Measurements from ENCODE around the gene PGBD2. TPM values are rescaled to one million over a fixed set of nuclear protein-coding genes. Genes with fewer than 3 reads are reported as not detected.

The PGBD2 gene
- total and polyA plus RNA-seq, 2 of the 8 experiments (the other 6 are each of a cell fraction or from before 2014, with no cell fraction given) = 4.5 to 7.7 TPM

GRCh38 chr1:248905662-248906008 lies 400 bp upstream of the PGBD2 start (continued):
- TF ChIP-seq NRF1 (IDR thresholded peaks at IDR 0.05; ENCODE audit: low read depth, low read length) (no peak), ZNF274 (IDR thresholded peaks at IDR 0.05; ENCODE audit: borderline replicate concordance, extremely low read depth, low read length) (no peak)
